Measurements from ENCODE around the gene NLRP7.

DNA sequence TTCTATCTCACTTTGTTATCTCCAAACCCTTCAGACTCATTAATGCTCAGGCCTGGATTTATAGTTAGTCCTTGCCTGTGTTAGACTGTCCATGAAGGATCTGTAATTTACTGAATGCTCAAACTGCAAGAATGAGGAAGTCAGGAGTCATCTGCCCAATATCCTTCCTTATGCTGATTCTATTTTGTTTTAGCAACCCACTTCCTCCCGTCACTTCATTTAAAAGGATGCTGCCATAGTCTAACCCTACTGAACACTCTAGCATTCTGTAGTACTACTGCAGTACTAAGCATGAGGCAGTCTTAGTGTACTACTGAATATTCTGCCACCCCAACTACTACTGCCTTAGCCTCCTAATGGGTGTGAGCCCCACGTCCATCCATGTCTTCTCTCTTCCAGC lies 71.8 kb downstream of the NLRP7 start:
- TF ChIP-seq, protein P1, sequence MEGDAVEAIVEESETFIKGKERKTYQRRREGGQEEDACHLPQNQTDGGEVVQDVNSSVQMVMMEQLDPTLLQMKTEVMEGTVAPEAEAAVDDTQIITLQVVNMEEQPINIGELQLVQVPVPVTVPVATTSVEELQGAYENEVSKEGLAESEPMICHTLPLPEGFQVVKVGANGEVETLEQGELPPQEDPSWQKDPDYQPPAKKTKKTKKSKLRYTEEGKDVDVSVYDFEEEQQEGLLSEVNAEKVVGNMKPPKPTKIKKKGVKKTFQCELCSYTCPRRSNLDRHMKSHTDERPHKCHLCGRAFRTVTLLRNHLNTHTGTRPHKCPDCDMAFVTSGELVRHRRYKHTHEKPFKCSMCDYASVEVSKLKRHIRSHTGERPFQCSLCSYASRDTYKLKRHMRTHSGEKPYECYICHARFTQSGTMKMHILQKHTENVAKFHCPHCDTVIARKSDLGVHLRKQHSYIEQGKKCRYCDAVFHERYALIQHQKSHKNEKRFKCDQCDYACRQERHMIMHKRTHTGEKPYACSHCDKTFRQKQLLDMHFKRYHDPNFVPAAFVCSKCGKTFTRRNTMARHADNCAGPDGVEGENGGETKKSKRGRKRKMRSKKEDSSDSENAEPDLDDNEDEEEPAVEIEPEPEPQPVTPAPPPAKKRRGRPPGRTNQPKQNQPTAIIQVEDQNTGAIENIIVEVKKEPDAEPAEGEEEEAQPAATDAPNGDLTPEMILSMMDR (IDR thresholded peaks at IDR 0.05; ENCODE audit: low read length): no peak
- no peak for TF ChIP-seq EZH2 (optimal IDR thresholded peaks at IDR 0.05; ENCODE audit: low read depth, low read length)
